Sciatic nerve (tissue), 2 donors: Measurements from ENCODE around the gene SIRT2. TPM values are rescaled to one million over a fixed set of nuclear protein-coding genes. Genes with fewer than 3 reads are reported as not detected.
A peak's percentile ranks its signal among the peaks of the same experiment; 100 is the strongest.
"Not testable (repeated sequence)": the region's sequence is repeated elsewhere in the genome, so short reads cannot be mapped to it uniquely, and the experiment has no call there.

Experiments used
- ATAC-seq: fragments of 200-7000 bp; cut with Tn5 transposase; one replicate; pipeline ENCODE4 v1.9.1; 2020; ENCODE audit warnings: mild to moderate bottlenecking, moderate library complexity
- DNase-seq: peaks from one replicate; pipeline ENCODE4 v3.0.0-alpha.2; 2020; ENCODE audit warnings: low spot score
- intact Hi-C: fragments of 100-400 bp; cut with DNase I; formaldehyde crosslinking; loops from one replicate; pipeline ENCODE4 v1.14.2; 2022
- total RNA-seq: library from RNA; stranded (reverse); fragmentation: NEBNext Ultra II Directional; extraction: Animal tissue kit (Norgen Biotek cat#: 25700); gene quantifications from one replicate; pipeline ENCODE4 v1.2.1, GENCODE V29; 2021
- donor health status: DM: no; HTN: no; CAD: no.
- donor health status: DM: no; HTN: no; CAD: no.

Gene SIRT2
- total RNA-seq, 1 donor from 2014 or later, result 86.4 TPM

DNA sequence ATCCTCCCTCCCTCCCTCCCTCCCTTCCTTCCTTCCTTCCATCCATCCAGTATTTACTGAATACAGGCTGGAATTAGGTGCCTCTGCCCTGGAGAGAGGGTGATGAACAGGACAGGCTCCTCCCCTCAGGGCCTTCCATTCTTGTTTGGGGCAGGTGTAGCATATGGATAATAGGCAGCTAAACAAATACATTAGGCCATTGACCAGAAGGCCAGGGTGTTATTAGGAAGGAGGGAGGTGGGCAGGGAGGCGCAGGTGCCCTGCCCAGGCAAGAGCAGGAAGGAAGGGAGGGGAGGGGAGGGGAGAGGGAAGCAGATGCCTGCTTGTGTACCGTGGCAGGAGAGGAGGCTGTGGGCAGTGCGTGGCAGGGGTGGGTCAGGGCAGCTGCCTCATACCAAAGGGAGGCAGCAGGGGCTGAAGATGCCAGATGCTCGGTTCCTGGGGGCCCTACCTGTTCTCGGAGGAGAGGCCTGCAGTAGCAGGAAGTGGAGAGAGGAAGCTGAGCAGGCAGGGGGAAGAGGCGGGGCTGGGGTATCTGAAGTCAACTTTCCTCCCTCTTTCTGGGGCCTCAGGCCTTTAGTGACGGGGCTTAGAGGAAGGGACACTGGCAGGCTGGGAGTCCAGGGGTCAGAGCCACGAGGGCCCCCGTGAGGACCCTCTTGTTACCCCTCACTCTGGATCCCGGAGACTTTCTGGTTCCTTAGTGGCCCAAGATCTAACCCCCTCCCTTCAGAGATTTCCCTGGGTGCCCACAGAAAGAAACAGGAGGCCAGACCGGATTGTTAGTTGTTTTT lies 21.4 kb downstream of the SIRT2 start, which contains the start of gene RINL:
TSS of gene RINL (minus strand) at position 495 of the 794 bp plus-strand sequence. CDS start 1,533 bp downstream, outside the sequence.
- intact Hi-C loops, result no loop called here
- peak; percentile 38 for ATAC-seq

DNA sequence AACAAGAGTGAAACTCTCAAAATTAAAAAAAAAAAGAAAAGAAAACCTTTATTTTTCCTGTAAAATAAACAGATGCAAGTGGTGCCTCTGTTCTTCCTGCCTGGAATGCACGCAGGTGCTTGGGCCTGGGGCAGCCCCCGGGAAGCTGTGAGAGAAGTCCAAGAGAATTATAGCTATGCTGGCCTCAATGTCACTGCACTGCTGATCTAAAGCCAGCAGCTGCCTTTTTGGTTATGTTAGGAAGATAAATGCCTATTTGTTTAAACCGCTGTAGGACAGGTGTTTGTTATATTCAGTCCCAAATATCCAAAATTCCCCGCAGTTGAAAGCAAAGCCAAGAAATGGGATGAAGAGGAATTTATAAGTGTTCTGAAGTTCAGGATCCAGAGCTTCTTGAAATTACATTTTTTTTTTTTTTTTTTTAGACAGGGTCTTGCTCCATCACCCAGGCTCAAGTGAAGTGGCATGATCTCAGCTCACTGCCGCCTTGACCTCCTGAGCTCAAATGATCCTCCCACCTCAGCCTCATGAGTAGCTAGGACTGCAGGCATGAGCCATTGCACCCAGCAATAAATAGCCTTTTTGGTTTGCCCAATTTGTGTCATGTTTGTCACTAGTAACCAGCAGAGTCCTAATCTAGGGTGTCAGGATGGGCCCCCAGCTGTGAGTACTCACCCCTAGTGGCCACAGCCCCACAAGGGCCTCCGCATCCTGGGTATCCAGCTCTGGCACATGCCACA lies 23.6 kb downstream of the SIRT2 start:
- ATAC-seq (no peak), DNase-seq (no peak)
- intact Hi-C loops, result no loop called here

More for the DNA sequence above, 21.4 kb downstream of the SIRT2 start, which contains the start of gene RINL:
- no peak for DNase-seq

DNA sequence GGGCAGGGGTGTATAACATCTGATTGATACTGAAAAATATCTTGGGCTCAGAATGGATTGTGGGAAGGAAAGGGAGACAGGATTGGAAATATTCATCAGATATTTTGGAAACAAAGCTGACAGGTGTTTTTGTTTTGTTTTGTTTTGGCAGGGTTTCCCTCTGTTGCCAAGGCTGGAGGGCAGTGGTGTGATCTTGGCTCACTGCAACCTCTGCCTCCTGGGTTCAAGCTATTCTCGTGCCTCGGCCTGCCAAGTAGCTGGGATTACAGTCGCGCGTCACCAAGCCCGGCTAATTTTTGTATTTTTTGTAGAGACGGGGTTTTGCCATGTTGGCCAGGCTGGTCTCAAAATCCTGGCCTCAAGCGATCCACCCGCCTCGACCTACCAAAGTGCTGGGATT lies 26.0 kb downstream of the SIRT2 start:
- intact Hi-C loops, DNase-seq, ATAC-seq: not testable (repeated sequence)

DNA sequence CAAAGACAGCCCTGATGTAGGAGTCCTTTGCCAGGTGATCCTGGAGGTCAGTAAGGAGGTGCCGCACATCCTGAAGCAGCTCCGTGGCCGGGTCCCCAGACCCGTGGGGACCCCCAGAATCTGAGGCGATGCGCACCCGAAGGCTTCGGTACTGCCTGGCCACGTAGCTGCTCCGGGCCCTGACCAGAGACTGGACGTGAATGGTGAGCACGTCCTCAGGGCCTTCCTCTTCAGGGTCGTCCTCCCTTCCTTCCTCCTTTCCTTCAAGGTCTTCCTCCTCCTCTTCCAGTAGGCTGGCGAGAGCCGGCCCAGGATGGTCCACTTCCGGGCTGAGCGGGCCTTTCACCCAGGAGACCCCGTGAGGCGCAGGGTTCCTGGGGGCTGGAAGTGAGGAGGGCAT lies 28.8 kb downstream of the SIRT2 start:
- DNase-seq (no peak), ATAC-seq (peak; percentile 22)
- intact Hi-C loops, result no loop called here

DNA sequence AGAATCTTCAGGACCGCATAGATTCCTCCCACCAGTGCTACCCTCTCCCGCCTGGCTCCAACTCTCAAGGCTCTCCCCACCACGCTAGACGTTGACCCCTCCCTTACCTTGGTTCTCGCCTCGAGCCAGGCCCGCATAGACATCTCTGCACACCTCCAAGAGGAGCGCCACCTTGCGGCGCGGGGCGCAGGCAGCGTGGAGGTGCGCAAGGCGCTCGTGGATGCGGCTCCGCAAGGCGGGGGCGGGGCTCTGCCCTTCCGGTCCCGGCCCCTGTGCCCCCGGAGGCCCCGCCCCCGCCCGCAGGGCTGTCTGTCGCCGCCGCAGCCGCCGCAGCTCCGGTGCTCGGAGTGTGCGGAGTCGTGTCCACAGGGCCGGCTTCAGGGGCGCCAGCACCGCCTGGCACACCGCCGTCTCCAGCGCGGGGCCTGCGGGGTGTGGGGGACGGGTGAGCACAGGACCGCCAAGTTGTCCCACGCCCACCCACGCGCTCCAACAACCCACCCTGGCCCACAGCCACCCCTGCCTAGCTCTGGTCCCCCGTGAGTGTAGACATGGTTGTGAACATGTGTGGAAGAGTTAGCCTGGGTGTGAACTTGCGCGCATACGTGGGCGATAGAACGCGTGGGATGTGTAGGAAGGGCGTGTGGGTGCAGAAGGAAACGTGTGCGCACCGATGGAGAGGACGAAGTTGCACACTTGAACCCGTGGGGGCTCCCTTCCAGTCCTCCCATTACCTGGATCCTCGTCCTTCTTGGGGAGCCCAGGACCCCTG lies 29.4 kb downstream of the SIRT2 start:
- intact Hi-C loops, result no loop called here
- ATAC-seq, result peak; percentile 88
- DNase-seq, result peak; percentile 90

DNA sequence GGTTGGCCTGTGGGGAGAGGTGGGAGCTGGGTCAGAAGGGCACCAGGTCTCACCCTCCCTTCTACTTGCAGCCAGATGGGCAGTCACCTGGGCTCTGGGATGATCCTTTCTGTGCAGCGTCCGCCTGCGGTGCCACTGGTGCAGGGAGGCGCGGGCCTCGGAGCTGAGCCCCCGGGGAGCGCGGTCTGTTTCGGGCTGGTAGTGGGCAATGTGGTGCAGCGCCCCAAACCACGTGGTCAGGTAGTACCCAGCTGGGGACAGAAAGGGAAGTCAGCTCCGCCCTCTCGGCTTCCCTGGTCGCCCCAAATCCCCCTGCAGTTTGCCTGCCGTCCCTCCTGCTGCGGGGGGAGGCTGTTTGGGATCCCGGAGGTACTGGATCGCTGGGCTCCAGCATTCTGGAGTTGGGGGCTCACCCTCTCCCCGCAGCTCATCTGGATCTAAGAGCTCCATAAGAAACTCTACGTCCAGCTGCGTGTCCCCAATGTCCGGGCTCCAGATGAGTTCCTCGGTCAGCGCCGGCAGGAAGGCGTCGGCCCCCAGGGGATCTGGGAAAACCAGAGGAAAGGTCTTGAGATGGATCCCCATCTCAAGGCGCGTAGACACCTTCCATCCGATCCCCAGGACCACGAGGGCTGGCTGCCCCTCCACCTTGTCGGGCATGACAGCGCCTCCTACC lies 30.1 kb downstream of the SIRT2 start:
- DNase-seq (no peak), ATAC-seq (peak; percentile 56)
- intact Hi-C loops, result no loop called here

DNA sequence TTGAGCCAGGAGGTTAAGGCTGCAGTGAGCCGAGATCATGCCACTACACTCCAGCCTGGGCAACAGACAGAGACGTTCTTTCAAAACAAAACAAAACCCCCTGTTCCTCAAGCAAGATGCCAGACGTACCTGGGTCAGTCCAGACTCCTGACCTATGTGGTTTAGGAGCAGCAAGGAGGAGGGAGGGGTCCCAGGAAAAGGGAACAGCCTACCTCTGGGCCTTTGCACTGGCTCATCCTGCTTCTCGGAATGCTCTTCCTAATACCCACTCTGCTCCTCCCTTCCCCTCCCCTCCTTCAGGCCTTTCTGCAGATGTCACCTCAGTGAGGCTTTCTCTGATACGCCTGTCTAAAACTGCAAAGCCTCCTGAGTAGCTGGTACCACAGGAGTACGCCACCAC lies 30.9 kb downstream of the SIRT2 start:
- no peak for DNase-seq
- ATAC-seq, result no peak
- intact Hi-C loops, result no loop called here

DNA sequence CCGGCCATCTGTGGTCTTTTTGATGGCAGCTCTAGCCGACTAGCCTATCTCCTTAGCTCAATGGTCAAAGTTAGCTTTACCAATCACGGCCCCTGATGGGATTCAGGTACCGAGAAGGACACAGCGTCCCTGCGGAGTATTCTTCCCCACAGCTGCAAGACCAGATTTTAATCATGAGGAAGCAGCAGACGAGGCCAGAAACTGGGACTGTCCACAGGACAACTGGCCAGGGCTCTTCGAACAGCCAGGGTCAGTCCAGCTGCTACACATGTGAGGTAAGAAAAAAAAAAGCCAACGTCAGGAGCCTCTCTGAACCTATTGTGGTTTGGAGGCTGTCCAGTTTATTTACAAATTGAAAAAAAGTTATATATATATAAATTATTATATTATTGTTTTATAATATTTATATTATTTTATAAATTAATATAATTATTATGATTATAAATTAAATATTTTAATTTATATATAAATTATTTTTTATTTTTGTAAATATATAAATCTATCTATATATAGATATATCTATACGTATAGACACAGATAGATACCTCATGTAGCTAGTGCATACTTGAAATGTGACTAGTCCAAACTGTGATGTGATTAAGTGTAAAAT lies 32.1 kb downstream of the SIRT2 start:
- DNase-seq (no peak), ATAC-seq (no peak)
- intact Hi-C loops, result no loop called here

DNA sequence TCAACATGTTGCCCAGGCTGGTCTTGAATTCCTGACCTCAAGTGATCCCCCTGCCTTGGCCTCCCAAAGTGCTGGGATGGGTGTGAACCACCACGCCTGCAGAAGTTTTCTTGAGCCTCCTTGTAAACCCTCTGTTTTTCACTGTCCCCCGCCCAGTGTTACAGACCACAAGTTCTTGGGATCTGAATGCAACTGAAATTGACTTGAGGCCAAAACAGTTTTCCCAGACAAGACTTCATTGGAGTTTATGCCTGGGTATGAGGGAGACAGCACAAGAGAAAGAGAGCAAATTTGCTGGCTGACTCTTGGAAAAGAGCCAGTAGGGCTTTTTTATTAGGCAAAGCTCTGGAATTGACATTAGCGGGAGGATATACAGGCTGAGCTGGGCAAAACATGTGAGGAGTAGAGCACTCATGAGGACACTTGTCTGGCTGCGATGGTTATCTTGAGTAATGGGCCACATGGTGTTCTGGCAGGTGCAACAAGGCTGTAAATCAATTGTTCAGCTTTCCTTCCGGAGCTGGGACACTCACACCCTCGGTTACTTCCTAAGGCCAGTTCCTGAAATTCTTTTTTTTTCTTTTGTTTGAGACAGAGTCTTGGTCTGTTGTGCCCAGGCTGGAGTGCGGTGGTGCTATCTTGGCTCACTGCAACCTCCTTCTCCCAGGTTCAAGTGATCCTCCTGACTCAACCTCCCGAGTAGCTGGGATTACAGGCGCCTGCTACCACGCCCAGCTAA lies 36.9 kb downstream of the SIRT2 start:
- intact Hi-C loops, result no loop called here
- ATAC-seq (peak; percentile 90), DNase-seq (no peak)

DNA sequence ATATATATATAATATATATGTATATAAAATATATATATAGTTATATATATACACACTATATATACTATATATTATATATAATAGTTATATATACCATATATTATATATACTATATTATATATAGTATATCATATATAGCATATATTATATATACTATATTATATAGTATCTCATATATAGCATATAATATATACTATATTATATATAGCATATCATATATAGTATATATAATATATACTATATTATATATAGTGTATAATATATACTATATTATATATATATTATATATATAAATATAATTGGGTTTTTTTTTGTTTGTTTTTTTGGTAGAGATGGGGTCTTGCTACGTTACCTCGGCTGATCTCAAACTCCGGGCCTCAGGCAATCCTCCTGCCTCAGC lies 38.0 kb downstream of the SIRT2 start:
- ATAC-seq (no peak), DNase-seq (no peak)
- intact Hi-C loops, result no loop called here

DNA sequence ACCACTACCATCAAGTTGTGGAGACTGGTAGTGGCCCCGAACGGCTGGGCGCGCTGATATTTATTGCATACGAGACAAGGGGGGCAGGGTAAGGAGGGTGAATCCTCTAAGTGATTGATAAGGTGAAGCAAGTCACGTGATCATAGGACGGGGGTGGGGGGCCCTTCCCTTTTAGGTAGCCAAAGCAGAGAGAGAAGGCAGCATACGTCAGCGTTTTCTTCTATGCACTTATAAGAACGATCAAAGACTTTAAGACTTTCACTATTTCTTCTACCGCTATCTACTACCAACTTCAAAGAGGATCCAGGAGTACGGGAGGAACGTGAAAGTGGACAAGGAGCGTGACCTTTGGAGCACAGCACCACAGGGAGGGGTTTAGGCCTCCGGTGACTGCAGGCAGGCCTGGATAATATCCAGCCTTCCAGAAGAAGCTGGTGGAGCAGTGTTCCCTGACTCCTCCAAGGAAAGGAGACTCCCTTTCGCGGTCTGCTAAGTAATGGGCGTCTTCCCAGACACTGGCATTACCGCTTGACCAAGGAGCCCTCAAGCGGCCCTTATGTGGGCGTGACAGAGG lies 39.7 kb downstream of the SIRT2 start:
- ATAC-seq, DNase-seq, intact Hi-C loops: not testable (repeated sequence)

DNA sequence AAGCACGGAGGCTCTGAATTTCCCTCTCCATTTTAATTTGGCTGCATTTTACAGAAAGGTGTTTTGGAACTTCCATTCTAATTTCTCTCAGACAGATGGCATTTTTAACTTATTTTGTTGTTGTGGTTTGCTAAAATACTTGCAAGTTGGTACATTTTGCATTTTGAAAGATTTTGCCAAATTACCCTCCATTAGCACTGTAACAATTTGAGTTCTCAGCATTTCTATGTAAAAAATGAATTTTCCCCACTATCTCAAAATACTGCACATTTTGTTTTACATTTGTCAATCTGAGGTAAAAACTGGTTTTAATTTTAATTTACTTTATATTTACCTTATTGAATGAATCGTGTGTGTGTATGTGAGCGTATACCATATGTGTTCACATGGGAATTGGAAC lies 42.6 kb downstream of the SIRT2 start:
- no peak for ATAC-seq
- intact Hi-C loops, result no loop called here
- DNase-seq, result no peak

DNA sequence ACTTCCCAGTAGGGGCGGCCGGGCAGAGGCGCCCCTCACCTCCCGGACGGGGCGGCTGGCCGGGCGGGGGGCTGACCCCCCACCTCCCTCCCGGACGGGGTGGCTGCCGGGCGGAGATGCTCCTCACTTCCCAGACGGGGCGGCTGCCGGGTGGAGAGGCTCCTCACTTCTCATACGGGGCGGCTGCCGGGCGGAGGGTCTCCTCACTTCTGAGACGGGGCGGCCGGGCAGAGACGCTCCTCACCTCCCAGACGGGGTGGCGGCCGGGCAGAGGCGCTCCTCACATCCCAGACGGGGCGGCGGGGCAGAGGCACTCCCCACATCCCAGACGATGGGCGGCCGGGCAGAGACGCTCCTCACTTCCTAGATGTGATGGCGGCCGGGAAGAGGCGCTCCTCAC lies 43.7 kb downstream of the SIRT2 start:
- intact Hi-C loops, DNase-seq, ATAC-seq: not testable (repeated sequence)

DNA sequence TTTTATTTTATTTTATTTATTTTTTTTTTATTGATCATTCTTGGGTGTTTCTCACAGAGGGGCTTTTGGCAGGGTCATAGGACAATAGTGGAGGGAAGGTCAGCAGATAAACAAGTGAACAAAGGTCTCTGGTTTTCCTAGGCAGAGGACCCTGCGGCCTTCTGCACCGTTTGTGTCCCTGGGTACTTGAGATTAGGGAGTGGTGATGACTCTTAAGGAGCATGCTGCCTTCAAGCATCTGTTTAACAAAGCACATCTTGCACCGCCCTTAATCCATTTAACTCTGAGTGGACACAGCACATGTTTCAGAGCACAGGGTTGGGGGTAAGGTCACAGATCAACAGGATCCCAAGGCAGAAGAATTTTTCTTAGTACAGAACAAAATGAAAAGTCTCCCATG lies 44.5 kb downstream of the SIRT2 start:
- ATAC-seq, DNase-seq, intact Hi-C loops: not testable (repeated sequence)

DNA sequence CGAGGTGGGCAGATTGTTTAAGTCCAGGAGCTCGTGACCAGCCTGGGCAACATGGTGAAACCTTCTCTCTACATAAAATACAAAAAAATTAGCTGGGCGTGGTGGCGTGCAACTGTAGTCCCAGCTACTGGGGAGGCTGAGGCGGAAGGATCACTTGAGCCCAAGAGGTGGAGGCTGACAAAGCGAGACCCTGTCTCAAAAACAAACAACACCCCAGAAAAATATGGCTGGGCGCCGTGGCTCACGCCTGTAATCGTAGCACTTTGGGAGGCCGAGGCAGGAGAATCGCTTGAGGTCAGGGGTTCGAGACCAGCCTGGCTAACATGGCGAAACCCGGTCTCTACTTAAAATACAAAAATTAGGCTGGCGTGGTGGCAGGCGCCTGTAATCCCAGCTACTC lies 46.2 kb downstream of the SIRT2 start:
- intact Hi-C loops, result no loop called here
- no peak for ATAC-seq
- DNase-seq, result no peak

DNA sequence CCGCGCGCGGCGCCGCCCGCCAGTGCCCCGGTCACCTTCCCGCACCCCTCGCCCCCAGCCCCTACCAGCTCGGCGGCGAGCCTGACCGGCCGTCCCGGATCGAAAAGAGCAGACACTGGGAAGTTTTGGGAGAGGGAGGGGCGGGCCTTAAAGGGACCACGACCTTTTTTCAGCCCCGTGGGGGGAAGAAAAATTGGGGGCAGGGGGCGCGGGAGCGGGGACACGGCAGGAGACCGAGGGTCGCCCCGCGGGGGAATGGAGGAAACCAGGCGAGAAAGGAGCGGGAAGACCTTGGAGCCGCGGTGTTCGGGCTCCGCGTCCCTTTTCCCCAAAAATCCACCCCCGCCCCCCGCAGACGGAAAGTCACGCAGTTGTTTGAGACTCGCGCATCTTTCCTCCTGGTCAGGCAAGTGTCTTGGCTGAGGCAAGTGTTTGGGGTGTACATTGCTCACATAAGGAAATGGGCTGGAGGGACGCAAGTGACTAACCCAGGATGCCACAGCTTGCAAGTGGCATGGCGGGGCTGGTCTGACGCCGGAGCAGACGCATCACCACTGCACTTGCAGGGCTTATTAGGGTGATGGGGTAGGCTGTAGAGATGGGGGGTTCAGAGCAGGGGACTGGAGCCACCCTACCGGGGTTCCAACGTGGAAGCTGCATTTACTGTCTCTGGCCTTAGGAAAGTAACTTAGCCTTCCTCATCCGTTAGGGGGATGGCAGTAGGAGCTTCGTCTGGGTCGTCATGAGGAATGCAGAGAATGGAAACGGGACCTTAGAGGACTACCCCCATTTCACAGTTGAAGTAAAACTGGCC lies 47.0 kb downstream of the SIRT2 start:
- intact Hi-C loops, result no loop called here
- DNase-seq (peak; percentile 86), ATAC-seq (no peak)
